HepG2 (cell line): ENCODE data around the gene KCNJ6. TPM values are rescaled to one million over a fixed set of nuclear protein-coding genes. Genes with fewer than 3 reads are reported as not detected.

ENCODE experiments used
- ATAC-seq: fragments of 200-7000 bp; cut with Tn5 transposase; 3 replicates; pipeline ENCODE4 v1.9.1; 2020; ENCODE audit warnings: mild to moderate bottlenecking, moderate library complexity
- BruUV-seq: library from RNA; stranded (reverse); fragments of 400-500 nt; replicated peaks from 2 replicates; lab custom pipeline; 2021; lab: Mats Ljungman, UMichigan
- CTCF ChIA-PET: fragments of 300-600 bp; formaldehyde crosslinking; extraction: SDS; loops from one replicate; lab custom pipeline; 2021; ENCODE audit warnings: low total read pairs, inconsistent platforms, low intra/inter-chr PET ratio; lab: Yijun Ruan, JAX
- POLR2A ChIA-PET: fragments of 350-600 bp; sonication (Branson Sonifier 250); formaldehyde crosslinking; loops from one replicate; lab custom pipeline; 2020; ENCODE audit warnings: antibody characterized with exemption, inconsistent platforms; lab: Yijun Ruan, JAX
- DNase-seq: peaks from one replicate; pipeline ENCODE4 v3.0.0-alpha.2; 2015; ENCODE audit warnings: low spot score
- FAIRE-seq: peaks from 3 replicates; lab custom pipeline; 2011; peaks lifted over from hg19 to GRCh38; lab: Jason Lieb, UNC
- H2AFZ ChIP-seq: one replicate; pipeline ENCODE4 v1.6.1; 2011; ENCODE audit warnings: low read length, inconsistent platforms
- H3K27ac ChIP-seq: fragments of 300-600 bp; 3 replicates; pipeline ENCODE4 v1.8.0; 2011; ENCODE audit warnings: mixed run types, mild to moderate bottlenecking, mixed read lengths, low read length, inconsistent platforms; ENCODE audit not compliant: insufficient read depth; ENCODE audit errors: extremely low read length
- H3K27me3 ChIP-seq, 2 experiments: fragments of 200-600 bp in 1 of 2; 2 replicates in 1 of 2; 3 replicates in 1 of 2; pipeline versions ENCODE4 v1.6.0 to v1.8.0; 2011; ENCODE audit warnings: low read length in 2 of 2, mild to moderate bottlenecking in 2 of 2, moderate library complexity in 2 of 2, inconsistent platforms in 1 of 2; ENCODE audit not compliant: insufficient read depth in 2 of 2, control insufficient read depth in 1 of 2
- H3K36me3 ChIP-seq, 2 experiments: fragments of 200-600 bp in 1 of 2; replicated peaks in 1 of 2; 2 replicates in 1 of 2; 3 replicates in 1 of 2; pipeline versions ENCODE4 v1.5.1 to v1.8.0; 2011; ENCODE audit warnings: low read length in 2 of 2, inconsistent platforms in 1 of 2; ENCODE audit not compliant: insufficient read depth in 2 of 2, control insufficient read depth in 1 of 2
- H3K4me1 ChIP-seq: 2 replicates; pipeline ENCODE4 v1.5.1; 2012; ENCODE audit warnings: low read length, inconsistent platforms; ENCODE audit not compliant: insufficient read depth
- H3K4me2 ChIP-seq: 2 replicates; pipeline ENCODE4 v1.6.0; 2011; ENCODE audit warnings: low read depth, low read length, inconsistent platforms
- H3K4me3 ChIP-seq, 3 experiments: fragments of 200-600 bp in 1 of 3; sonication (generic), shearing (Covaris generic) in 1 of 3; replicated peaks in 1 of 3; 2 replicates each; pipeline ENCODE4 v1.5.1; 2011 to 2016; ENCODE audit warnings: low read length in 3 of 3, inconsistent platforms in 2 of 3, low read depth in 2 of 3, mild to moderate bottlenecking in 2 of 3, control low read depth in 1 of 3, mixed read lengths in 1 of 3; ENCODE audit not compliant: insufficient read depth in 1 of 3
- H3K79me2 ChIP-seq: one replicate; pipeline ENCODE4 v1.6.1; 2011; ENCODE audit warnings: low read length, inconsistent platforms; ENCODE audit not compliant: insufficient read depth
- H3K9ac ChIP-seq: 2 replicates; pipeline ENCODE4 v1.6.0; 2011; ENCODE audit warnings: mild to moderate bottlenecking, low read depth, low read length, inconsistent platforms; ENCODE audit not compliant: insufficient read depth
- H3K9me3 ChIP-seq: 2 replicates; pipeline ENCODE4 v1.5.1; 2012; ENCODE audit warnings: mild to moderate bottlenecking, low read length
- H4K20me1 ChIP-seq: 2 replicates; pipeline ENCODE4 v1.6.0; 2011; ENCODE audit warnings: inconsistent platforms, mild to moderate bottlenecking, low read length, moderate library complexity; ENCODE audit not compliant: insufficient read depth
- CBFB ChIP-seq: sonication (generic); formaldehyde crosslinking; IDR thresholded peaks from 2 replicates; pipeline ENCODE4 v1.4.0; 2020; ENCODE audit warnings: missing genetic modification reagents
- EZH2 ChIP-seq: conservative IDR thresholded peaks from 2 replicates; pipeline ENCODE4 v1.6.1; 2012; ENCODE audit warnings: mild to moderate bottlenecking, low read depth, low read length, moderate library complexity
- IRX3 ChIP-seq: sonication (generic); formaldehyde crosslinking; IDR thresholded peaks from 2 replicates; pipeline ENCODE4 v1.8.1; 2023; ENCODE audit warnings: mild to moderate bottlenecking, low read depth, missing genetic modification reagents, borderline replicate concordance
- LCORL ChIP-seq, 2 experiments: fragments of 450-650 bp in 1 of 2; sonication (generic) in 1 of 2; formaldehyde crosslinking in 1 of 2; IDR thresholded peaks; 2 replicates each; pipeline versions ENCODE4 v1.5.0 to v1.6.1; 2017 to 2020; ENCODE audit warnings: antibody characterized with exemption in 1 of 2, missing genetic modification reagents in 1 of 2
- MYNN ChIP-seq: sonication (generic); formaldehyde crosslinking; IDR thresholded peaks from 2 replicates; pipeline ENCODE4 v1.4.0; 2020; ENCODE audit warnings: mild to moderate bottlenecking, low read depth, missing genetic modification reagents
- POLR2AphosphoS5 ChIP-seq: IDR thresholded peaks from 2 replicates; pipeline ENCODE4 v1.6.1; 2012; ENCODE audit warnings: low read depth, low read length
- RBM22 ChIP-seq: fragments of 200-400 bp; formaldehyde crosslinking; optimal IDR thresholded peaks from 2 replicates; pipeline ENCODE3; 2017; ENCODE audit warnings: mild to moderate bottlenecking, low read length, moderate library complexity
- ZBTB1 ChIP-seq: sonication (generic); formaldehyde crosslinking; IDR thresholded peaks from 2 replicates; pipeline ENCODE4 v1.4.0; 2020; ENCODE audit warnings: missing genetic modification reagents, borderline replicate concordance
- ZFY ChIP-seq: sonication (generic); formaldehyde crosslinking; IDR thresholded peaks from 2 replicates; pipeline ENCODE4 v1.4.0; 2020; ENCODE audit warnings: missing genetic modification reagents
- ZNF337 ChIP-seq: sonication (generic); formaldehyde crosslinking; IDR thresholded peaks from 2 replicates; pipeline ENCODE4 v1.5.1; 2020; ENCODE audit warnings: missing genetic modification reagents, low read depth, mild to moderate bottlenecking, borderline replicate concordance
- WGBS: methylation state at CpG from one replicate; pipeline ENCODE4 v1.1.6; 2017; ENCODE audit warnings: low lambda C conversion rate; 5-methylcytosine and 5-hydroxymethylcytosine counted together
- in situ Hi-C: cut with HindIII; loops from 2 replicates; pipeline ENCODE4 v1.10.0; 2017; ENCODE audit warnings: low pct_unique_long_range_greater_than_20kb; ENCODE audit not compliant: extremely low pct_ligation_motif_present
- intact Hi-C: fragments of 100-400 bp; cut with micrococcal nuclease; formaldehyde crosslinking; loops from one replicate; pipeline ENCODE4 v1.10.0; 2022; ENCODE audit not compliant: unreplicated experiment
- polyA plus RNA-seq, 8 experiments: library from polyadenylated mRNA; depleted of rRNA in 3 of 8; stranded (reverse) in 7 of 8; unstranded in 1 of 8; fragments of >200 nt; fragmentation: Illumina TruSeq in 4 of 8; extraction: Trizol in 4 of 8; gene quantifications; 2 replicates each; pipeline versions ENCODE4 v1.2.1 to v1.2.3, GENCODE V29; 2011 to 2016; ENCODE audit warnings: low read depth in 4 of 8, missing spikeins in 1 of 8, mixed read lengths in 1 of 8; ENCODE audit not compliant: insufficient read depth in 1 of 8
- total RNA-seq, 5 experiments: library from RNA; depleted of rRNA; stranded (reverse); fragments of >200 nt; fragmentation: Illumina TruSeq; extraction: Trizol; gene quantifications; 2 replicates each; pipeline ENCODE4 v1.2.3, GENCODE V29; 2016; ENCODE audit warnings: low read depth in 1 of 5
- TF ChIP-seq, protein P1 (sequence below): sonication (generic); formaldehyde crosslinking; IDR thresholded peaks from 2 replicates; pipeline ENCODE4 v1.5.0; 2020; ENCODE audit warnings: missing genetic modification reagents
- TF ChIP-seq, protein P2 (sequence below): sonication (generic); formaldehyde crosslinking; IDR thresholded peaks from 2 replicates; pipeline ENCODE4 v1.4.0; 2020; ENCODE audit warnings: low read depth, mild to moderate bottlenecking, missing genetic modification reagents
- TF ChIP-seq, protein P3 (sequence below): sonication (generic); formaldehyde crosslinking; IDR thresholded peaks from 2 replicates; pipeline ENCODE4 v1.8.1; 2023; ENCODE audit warnings: mild to moderate bottlenecking, missing genetic modification reagents
- TF ChIP-seq, protein P4 (sequence below): sonication (generic); formaldehyde crosslinking; IDR thresholded peaks from 2 replicates; pipeline ENCODE4 v1.9.0; 2021; ENCODE audit warnings: missing genetic modification reagents, borderline replicate concordance

Gene KCNJ6
- total and polyA plus RNA-seq, 2 of the 13 experiments (the other 11 are each of a cell fraction or from before 2014, with no cell fraction given) = not detected

DNA sequence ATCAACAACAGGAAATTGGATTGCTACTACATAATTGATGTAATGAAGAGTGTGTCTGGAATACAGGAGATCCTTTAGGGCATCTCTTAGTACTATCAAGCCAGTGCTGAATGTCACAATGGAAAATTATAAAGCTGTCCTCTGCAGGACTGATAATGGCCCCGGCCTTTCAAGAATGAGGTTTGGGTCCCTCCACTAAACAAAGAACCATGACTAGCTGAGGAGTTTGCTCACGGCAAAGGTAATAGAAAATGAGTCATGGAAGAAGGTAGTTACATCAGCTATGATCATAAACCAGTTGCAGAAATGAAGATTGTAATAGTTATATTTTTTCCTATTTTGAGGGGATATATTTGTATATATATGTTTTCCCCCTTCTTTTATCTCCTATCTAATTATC is 145.8 kb downstream of the KCNJ6 start:
- intact Hi-C loops = no loop called here
- POLR2A ChIA-PET = no interaction called here
- DNase-seq (no peak), ATAC-seq (no peak), FAIRE-seq (no peak)
- no peaks in the 10 kb centered on the region for H3K79me2 ChIP-seq
- in situ Hi-C loops = no loop called here
- no peaks in the 10 kb centered on the region for H3K36me3 ChIP-seq
- H2AFZ ChIP-seq = no peak overlapping the region
- CTCF ChIA-PET = no interaction called here
- peaks cover 0 to 4% of the 10 kb centered on the region in 2 experiments; a peak in 1 of 5 replicates for H3K27me3 ChIP-seq
- no TSS peak for BruUV-seq
- H3K9me3 ChIP-seq = no peaks in the 10 kb centered on the region
- TF ChIP-seq CBFB (no peak), EZH2 (no peak), ZBTB1 (CRISPR knock-in tag) (no peak), ZFY (CRISPR knock-in tag) (no peak)
- H3K4me3 ChIP-seq = no peak overlapping the region
- no peaks in the 10 kb centered on the region for H3K4me1 ChIP-seq
- H3K27ac ChIP-seq = no peak overlapping the region
- H4K20me1 ChIP-seq = no peaks in the 10 kb centered on the region
- 2% methylated on average over 2 of the region's 2 CpGs for WGBS
- H3K9ac ChIP-seq = no peak overlapping the region
- H3K4me2 ChIP-seq = no peak overlapping the region

DNA sequence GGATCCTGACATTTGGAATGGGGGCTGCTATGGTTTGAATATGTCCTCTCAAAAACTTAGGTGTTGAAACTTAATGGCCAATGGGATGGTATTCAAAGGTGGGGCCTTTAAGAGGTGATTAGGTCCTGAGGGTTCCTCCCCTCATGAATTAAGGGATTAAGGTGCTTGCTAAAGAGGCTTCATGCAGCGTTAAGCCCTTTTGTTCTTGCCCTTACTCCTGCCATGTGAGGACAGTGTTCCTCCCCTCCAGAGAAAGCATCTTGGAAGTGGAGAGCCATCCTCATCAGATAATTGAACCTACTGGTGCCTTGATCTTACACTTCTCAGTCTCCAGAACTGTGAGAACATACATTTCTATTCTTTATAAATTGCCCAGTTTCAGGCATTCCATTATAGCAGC is 146.6 kb downstream of the KCNJ6 start:
- no peaks in the 10 kb centered on the region for H4K20me1 ChIP-seq
- no peaks in the 10 kb centered on the region for H3K4me1 ChIP-seq
- POLR2A ChIA-PET = no interaction called here
- no peak overlapping the region for H2AFZ ChIP-seq
- CTCF ChIA-PET = no interaction called here
- DNase-seq = no peak
- H3K79me2 ChIP-seq = no peaks in the 10 kb centered on the region
- H3K27me3 ChIP-seq = peaks cover 0 to 4% of the 10 kb centered on the region in 2 experiments; a peak in 1 of 5 replicates
- in situ Hi-C loops = no loop called here
- no peaks in the 10 kb centered on the region for H3K36me3 ChIP-seq
- WGBS = 0% methylated on average over 1 of the region's 1 CpG
- H3K9me3 ChIP-seq = no peaks in the 10 kb centered on the region
- no peak for FAIRE-seq
- BruUV-seq = no TSS peak
- no peak overlapping the region for H3K4me2 ChIP-seq
- no peak overlapping the region for H3K4me3 ChIP-seq
- ATAC-seq = no peak
- intact Hi-C loops = no loop called here
- no peak overlapping the region for H3K27ac ChIP-seq
- H3K9ac ChIP-seq = no peak overlapping the region
- TF ChIP-seq ZNF337 (no peak), POLR2AphosphoS5 (no peak), LCORL (IDR thresholded peaks at IDR 0.05) (no peak), LCORL (CRISPR knock-in tag; IDR thresholded peaks at IDR 0.05) (no peak), IRX3 (no peak), MYNN (CRISPR knock-in tag) (no peak), RBM22 (no peak)
- TF ChIP-seq, protein P1, sequence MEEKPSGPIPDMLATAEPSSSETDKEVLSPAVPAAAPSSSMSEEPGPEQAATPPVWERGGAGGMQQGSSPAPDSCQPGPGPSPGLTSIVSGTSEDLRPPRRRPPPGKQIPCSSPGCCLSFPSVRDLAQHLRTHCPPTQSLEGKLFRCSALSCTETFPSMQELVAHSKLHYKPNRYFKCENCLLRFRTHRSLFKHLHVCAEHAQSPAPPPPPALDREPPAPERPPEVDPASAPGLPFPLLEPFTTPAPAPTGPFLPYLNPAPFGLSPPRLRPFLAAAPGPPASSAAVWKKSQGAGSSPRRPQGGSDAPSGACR (CRISPR knock-in tag) = no peak
- TF ChIP-seq, protein P2, sequence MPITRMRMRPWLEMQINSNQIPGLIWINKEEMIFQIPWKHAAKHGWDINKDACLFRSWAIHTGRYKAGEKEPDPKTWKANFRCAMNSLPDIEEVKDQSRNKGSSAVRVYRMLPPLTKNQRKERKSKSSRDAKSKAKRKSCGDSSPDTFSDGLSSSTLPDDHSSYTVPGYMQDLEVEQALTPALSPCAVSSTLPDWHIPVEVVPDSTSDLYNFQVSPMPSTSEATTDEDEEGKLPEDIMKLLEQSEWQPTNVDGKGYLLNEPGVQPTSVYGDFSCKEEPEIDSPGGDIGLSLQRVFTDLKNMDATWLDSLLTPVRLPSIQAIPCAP (CRISPR knock-in tag) = no peak
- TF ChIP-seq, protein P3, sequence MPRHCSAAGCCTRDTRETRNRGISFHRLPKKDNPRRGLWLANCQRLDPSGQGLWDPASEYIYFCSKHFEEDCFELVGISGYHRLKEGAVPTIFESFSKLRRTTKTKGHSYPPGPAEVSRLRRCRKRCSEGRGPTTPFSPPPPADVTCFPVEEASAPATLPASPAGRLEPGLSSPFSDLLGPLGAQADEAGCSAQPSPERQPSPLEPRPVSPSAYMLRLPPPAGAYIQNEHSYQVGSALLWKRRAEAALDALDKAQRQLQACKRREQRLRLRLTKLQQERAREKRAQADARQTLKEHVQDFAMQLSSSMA (CRISPR knock-in tag) = no peak
- TF ChIP-seq, protein P4, sequence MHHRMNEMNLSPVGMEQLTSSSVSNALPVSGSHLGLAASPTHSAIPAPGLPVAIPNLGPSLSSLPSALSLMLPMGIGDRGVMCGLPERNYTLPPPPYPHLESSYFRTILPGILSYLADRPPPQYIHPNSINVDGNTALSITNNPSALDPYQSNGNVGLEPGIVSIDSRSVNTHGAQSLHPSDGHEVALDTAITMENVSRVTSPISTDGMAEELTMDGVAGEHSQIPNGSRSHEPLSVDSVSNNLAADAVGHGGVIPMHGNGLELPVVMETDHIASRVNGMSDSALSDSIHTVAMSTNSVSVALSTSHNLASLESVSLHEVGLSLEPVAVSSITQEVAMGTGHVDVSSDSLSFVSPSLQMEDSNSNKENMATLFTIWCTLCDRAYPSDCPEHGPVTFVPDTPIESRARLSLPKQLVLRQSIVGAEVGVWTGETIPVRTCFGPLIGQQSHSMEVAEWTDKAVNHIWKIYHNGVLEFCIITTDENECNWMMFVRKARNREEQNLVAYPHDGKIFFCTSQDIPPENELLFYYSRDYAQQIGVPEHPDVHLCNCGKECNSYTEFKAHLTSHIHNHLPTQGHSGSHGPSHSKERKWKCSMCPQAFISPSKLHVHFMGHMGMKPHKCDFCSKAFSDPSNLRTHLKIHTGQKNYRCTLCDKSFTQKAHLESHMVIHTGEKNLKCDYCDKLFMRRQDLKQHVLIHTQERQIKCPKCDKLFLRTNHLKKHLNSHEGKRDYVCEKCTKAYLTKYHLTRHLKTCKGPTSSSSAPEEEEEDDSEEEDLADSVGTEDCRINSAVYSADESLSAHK (CRISPR knock-in tag) = no peak
